HG02938 (cell line): ENCODE data around the gene TMEM132D.
"Not testable (repeated sequence)": the region's sequence is repeated elsewhere in the genome, so short reads cannot be mapped to it uniquely, and the experiment has no call there.

Source experiments
- ATAC-seq: cut with Tn5 transposase; IDR thresholded peaks from one replicate; pipeline ENCODE4 v1.9.1; 2021; ENCODE audit warnings: mild to moderate bottlenecking, moderate library complexity; ENCODE audit not compliant: unreplicated experiment

Gene TMEM132D

GRCh38 chr12:129201029-129201428 lies 702.8 kb downstream of the TMEM132D start:
- no peak for ATAC-seq

- ATAC-seq = no peak
Measured at GRCh38 chr12:129200576-129200975, 703.2 kb downstream of the TMEM132D start.

GRCh38 chr12:129196927-129197326 lies 706.9 kb downstream of the TMEM132D start:
- ATAC-seq = no peak

- ATAC-seq = no peak
Measured at GRCh38 chr12:129195081-129195480, 708.7 kb downstream of the TMEM132D start.

- ATAC-seq = no peak
Measured at GRCh38 chr12:129193263-129193871, 710.5 kb downstream of the TMEM132D start.

- no peak for ATAC-seq
Measured at GRCh38 chr12:129190827-129191226, 713.0 kb downstream of the TMEM132D start.

- not testable (repeated sequence) for ATAC-seq
Measured at GRCh38 chr12:129189879-129190278, 713.9 kb downstream of the TMEM132D start.

GRCh38 chr12:129186952-129187351 lies 716.9 kb downstream of the TMEM132D start:
- ATAC-seq = no peak

GRCh38 chr12:129185855-129186254 lies 718.0 kb downstream of the TMEM132D start:
- ATAC-seq = no peak

- no peak for ATAC-seq
Measured at GRCh38 chr12:129184127-129184928, 719.5 kb downstream of the TMEM132D start.

- no peak for ATAC-seq
Measured at GRCh38 chr12:129179941-129180553, 723.8 kb downstream of the TMEM132D start.

GRCh38 chr12:129169928-129170327 lies 733.9 kb downstream of the TMEM132D start:
- no peak for ATAC-seq

- no peak for ATAC-seq
Measured at GRCh38 chr12:129163861-129164260, 740.0 kb downstream of the TMEM132D start.

GRCh38 chr12:129163461-129163860 lies 740.4 kb downstream of the TMEM132D start:
- ATAC-seq = no peak

GRCh38 chr12:129162805-129163204 lies 741.0 kb downstream of the TMEM132D start:
- no peak for ATAC-seq

- no peak for ATAC-seq
Measured at GRCh38 chr12:129161511-129161910, 742.3 kb downstream of the TMEM132D start.

GRCh38 chr12:129160282-129160681 lies 743.5 kb downstream of the TMEM132D start:
- ATAC-seq = no peak

GRCh38 chr12:129152351-129153104 lies 751.3 kb downstream of the TMEM132D start:
- ATAC-seq = no peak

GRCh38 chr12:129150721-129151120 lies 753.1 kb downstream of the TMEM132D start:
- ATAC-seq = no peak

GRCh38 chr12:129145381-129145780 lies 758.4 kb downstream of the TMEM132D start:
- no peak for ATAC-seq

GRCh38 chr12:129138776-129139175 lies 765.0 kb downstream of the TMEM132D start:
- no peak for ATAC-seq
